ENCODE data around the gene DLGAP1. TPM values are rescaled to one million over a fixed set of nuclear protein-coding genes. Genes with fewer than 3 reads are reported as not detected.
"Not testable (repeated sequence)": the region's sequence is repeated elsewhere in the genome, so short reads cannot be mapped to it uniquely, and the experiment has no call there.

The DLGAP1 gene
- total and polyA plus RNA-seq, 10 donors = 0.11 to 6.0 (median 2.1) TPM

DNA sequence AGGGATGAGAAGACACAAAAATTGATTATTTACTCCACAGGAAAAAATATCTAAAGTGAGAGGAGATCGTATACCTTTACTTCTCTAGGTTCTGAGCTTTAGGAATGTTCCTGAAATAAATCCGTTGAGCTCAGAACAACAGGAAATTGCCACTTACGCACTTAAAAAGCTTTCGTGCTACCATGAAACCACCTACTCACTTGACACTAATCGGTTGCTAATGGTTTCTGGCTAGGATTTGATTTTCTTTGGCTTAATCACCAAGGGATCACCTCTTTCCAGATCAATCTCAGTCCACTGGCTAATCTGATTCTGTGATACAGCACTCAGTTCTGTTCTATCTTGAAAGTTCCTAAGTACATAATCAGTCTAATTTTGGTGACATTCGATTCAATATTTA lies 419.6 kb downstream of the DLGAP1 start:
- Histone ChIP-seq H3K4me1 (no peaks in the 10 kb centered on the region), H3K4me3 (no peak overlapping the region), H3K27ac (no peak overlapping the region), H3K36me3 (no peaks in the 10 kb centered on the region), H3K9me3 (peaks cover 0 to 5% (median 0%) of the 10 kb centered on the region in 8 donors), H3K27me3 (replicated peaks in 1 of 7) (peaks cover 0 to 26% (median 0%) of the 10 kb centered on the region in 7 donors)
- no peak for DNase-seq
- no peak for TF ChIP-seq POLR2AphosphoS5 (IDR thresholded peaks at IDR 0.05)
- TF ChIP-seq CTCF (IDR thresholded peaks at IDR 0.05 in 8 of 11, conservative IDR thresholded peaks at IDR 0.05 in 3 of 11) = no peak
- TF ChIP-seq POLR2A (IDR thresholded peaks at IDR 0.05) = no peak
- intact Hi-C loops (cut with DNase I; ENCODE audit: low total_unique reads) = no loop called here
- 17 to 26% (median 25%) methylated on average over 6 of the region's 6 CpGs for WGBS, 5 donors

DNA sequence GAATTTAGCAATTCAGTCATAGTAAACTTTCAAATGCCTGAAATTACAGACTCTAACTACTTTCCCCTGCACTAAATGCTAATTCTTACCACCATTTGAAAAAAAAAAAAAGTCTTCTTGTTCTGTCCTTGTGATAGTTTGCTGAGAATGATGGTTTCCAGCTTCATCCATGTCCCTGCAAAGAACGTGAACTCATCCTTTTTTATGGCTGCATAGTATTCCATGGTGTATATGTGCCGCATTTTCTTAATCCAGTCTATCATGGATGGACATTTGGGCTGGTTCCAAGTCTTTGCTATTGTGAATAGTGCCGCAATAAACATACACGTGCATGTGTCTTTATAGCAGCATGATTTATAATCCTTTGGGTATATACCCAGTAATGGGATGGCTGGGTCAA lies 420.3 kb downstream of the DLGAP1 start:
- H3K27me3 ChIP-seq (replicated peaks in 1 of 7) = peaks cover 0 to 26% (median 0%) of the 10 kb centered on the region in 7 donors
- DNase-seq; H3K9me3 ChIP-seq; H3K27ac ChIP-seq; H3K36me3 ChIP-seq; intact Hi-C loops (cut with DNase I; ENCODE audit: low total_unique reads); H3K4me1 ChIP-seq; H3K4me3 ChIP-seq: not testable (repeated sequence)
- WGBS, 5 donors = 87 to 97% (median 93%) methylated on average over 4 of the region's 4 CpGs

DNA sequence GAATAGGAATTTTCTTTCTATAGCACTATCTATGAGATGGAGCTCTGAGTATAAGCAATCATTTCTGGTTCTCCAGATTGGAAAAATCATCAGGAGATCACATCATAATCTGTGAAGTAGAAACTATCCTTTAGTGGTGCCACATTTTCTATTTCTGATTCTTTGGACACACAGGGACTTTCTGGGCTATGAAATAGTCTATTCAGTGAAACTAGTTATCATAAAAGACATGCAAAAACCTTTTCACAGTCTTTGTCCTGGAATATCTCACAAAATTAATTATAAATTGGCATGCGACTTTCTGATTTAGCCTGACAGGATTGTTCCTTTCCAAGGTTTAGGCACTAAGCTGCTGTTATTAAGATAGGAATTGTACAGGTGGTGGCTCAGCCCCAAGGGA lies 428.6 kb downstream of the DLGAP1 start:
- no peak for DNase-seq
- Histone ChIP-seq H3K27me3 (replicated peaks in 1 of 7) (no peaks in the 10 kb centered on the region), H3K36me3 (no peaks in the 10 kb centered on the region), H3K9me3 (peaks cover 0 to 17% (median 5%) of the 10 kb centered on the region in 8 donors), H3K27ac (no peak overlapping the region), H3K4me1 (no peaks in the 10 kb centered on the region), H3K4me3 (no peak overlapping the region)
- WGBS, 5 donors = 81 to 97% (median 85%) methylated on average over 1 of the region's 1 CpG
- intact Hi-C loops (cut with DNase I; ENCODE audit: low total_unique reads) = no loop called here
- TF ChIP-seq POLR2AphosphoS5 (IDR thresholded peaks at IDR 0.05) = no peak
- no peak for TF ChIP-seq POLR2A (IDR thresholded peaks at IDR 0.05)
- no peak for TF ChIP-seq CTCF (IDR thresholded peaks at IDR 0.05 in 8 of 11, conservative IDR thresholded peaks at IDR 0.05 in 3 of 11)

DNA sequence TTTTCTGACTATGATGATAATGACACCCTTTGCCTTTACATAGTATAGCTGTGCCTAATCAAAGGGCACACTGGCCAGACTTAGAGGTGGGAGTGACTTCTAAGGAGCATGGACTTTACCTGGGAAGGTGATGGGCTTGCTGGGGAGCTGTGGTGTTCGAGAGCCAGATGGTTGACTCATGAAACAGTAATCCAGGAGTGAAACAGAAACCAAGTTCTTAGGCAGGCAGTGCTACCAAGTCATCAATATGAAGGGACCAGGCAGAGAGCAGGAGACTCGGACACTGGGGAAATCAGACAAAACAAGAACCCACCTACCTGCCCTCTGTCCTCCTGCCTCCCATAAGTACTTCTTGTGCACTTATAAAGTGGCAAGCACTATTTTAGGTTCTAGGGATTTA lies 430.4 kb downstream of the DLGAP1 start:
- 46 to 81% (median 75%) methylated on average over 2 of the region's 2 CpGs for WGBS, 5 donors
- no peak for DNase-seq
- no peak overlapping the region for H3K27ac ChIP-seq
- H3K9me3 ChIP-seq = peaks cover 0 to 18% (median 5%) of the 10 kb centered on the region in 8 donors
- H3K27me3 ChIP-seq (replicated peaks in 1 of 7) = no peaks in the 10 kb centered on the region
- no peaks in the 10 kb centered on the region for H3K4me1 ChIP-seq
- intact Hi-C loops (cut with DNase I; ENCODE audit: low total_unique reads) = no loop called here
- no peaks in the 10 kb centered on the region for H3K36me3 ChIP-seq
- no peak for TF ChIP-seq POLR2A (IDR thresholded peaks at IDR 0.05)
- no peak for TF ChIP-seq CTCF (IDR thresholded peaks at IDR 0.05 in 8 of 11, conservative IDR thresholded peaks at IDR 0.05 in 3 of 11)
- no peak for TF ChIP-seq POLR2AphosphoS5 (IDR thresholded peaks at IDR 0.05)
- no peak overlapping the region for H3K4me3 ChIP-seq

GRCh38 chr18:4022749-4023148 lies 432.4 kb downstream of the DLGAP1 start:
- H3K4me1 ChIP-seq; H3K27me3 ChIP-seq (replicated peaks in 1 of 7); H3K4me3 ChIP-seq; DNase-seq; H3K27ac ChIP-seq; H3K36me3 ChIP-seq; intact Hi-C loops (cut with DNase I; ENCODE audit: low total_unique reads): not testable (repeated sequence)
- H3K9me3 ChIP-seq = peaks cover 0 to 18% (median 5%) of the 10 kb centered on the region in 8 donors
- WGBS, 5 donors = 62 to 95% (median 79%) methylated on average over 1 of the region's 1 CpG

Data from spleen (tissue), 11 donors.